HCT116 (cell line): Measurements from ENCODE around the gene ATG4C. TPM values are rescaled to one million over a fixed set of nuclear protein-coding genes. Genes with fewer than 3 reads are reported as not detected.

Source experiments
- ATAC-seq: fragments of 200-7000 bp; cut with Tn5 transposase; 2 replicates; pipeline ENCODE4 v1.9.1; 2020; ENCODE audit warnings: mild to moderate bottlenecking, moderate library complexity
- BruUV-seq: library from RNA; stranded (reverse); fragments of 400-500 nt; replicated peaks from 2 replicates; lab custom pipeline; 2021; lab: Mats Ljungman, UMichigan
- CTCF ChIA-PET: fragments of 300-600 bp; sonication (Branson Sonifier 250); formaldehyde crosslinking; loops from one replicate; lab custom pipeline; 2021; ENCODE audit warnings: antibody characterized with exemption; lab: Charles Lee
- POLR2A ChIA-PET: fragments of 300-600, 350-600 bp; sonication (Branson Sonifier 250); formaldehyde crosslinking; loops from one replicate; lab custom pipeline; 2021; ENCODE audit warnings: antibody characterized with exemption; lab: Charles Lee
- RAD21 ChIA-PET, 2 experiments: fragments of 300-600 bp; sonication (Branson Sonifier 250); formaldehyde crosslinking; loops; one replicate each; lab custom pipeline; 2023; ENCODE audit warnings: low total read pairs in 2 of 2; ENCODE audit not compliant: uncharacterized antibody in 2 of 2, unreplicated experiment in 2 of 2, low non-redundant PET in 1 of 2; lab: Charles Lee
- DNase-seq: peaks from one replicate; pipeline ENCODE4 v3.0.0-alpha.2; 2010; ENCODE audit warnings: low read depth, low spot score
- H2AFZ ChIP-seq: fragments of 200-600 bp; shearing (Covaris generic), sonication (generic); 2 replicates; pipeline ENCODE4 v1.6.1; 2017; ENCODE audit warnings: low read depth, mixed run types, mixed read lengths, antibody characterized with exemption, low read length; ENCODE audit not compliant: poor library complexity, severe bottlenecking
- H3K27ac ChIP-seq: 2 replicates; pipeline ENCODE4 v1.5.1; 2012; ENCODE audit warnings: low read depth, low read length
- H3K27me3 ChIP-seq: fragments of 200-600 bp; sonication (generic); 2 replicates; pipeline ENCODE4 v1.6.1; 2016; ENCODE audit warnings: mixed run types, low read length, mixed read lengths; ENCODE audit not compliant: insufficient read depth
- H3K36me3 ChIP-seq, 2 experiments: fragments of 200-500 bp in 1 of 2; fragments of 200-600 bp in 1 of 2; sonication (Bioruptor generic) in 1 of 2; sonication (generic) in 1 of 2; 2 replicates each; pipeline versions ENCODE4 v1.5.1 to v1.6.1; 2014 to 2016; ENCODE audit warnings: low read length in 2 of 2, inconsistent platforms in 1 of 2, mixed read lengths in 1 of 2, mixed run types in 1 of 2; ENCODE audit not compliant: insufficient read depth in 2 of 2, control insufficient read depth in 1 of 2
- H3K4me1 ChIP-seq, 2 experiments: fragments of 200-600 bp in 1 of 2; sonication (generic) in 1 of 2; 2 replicates each; pipeline versions ENCODE4 v1.5.1 to v1.6.1; 2012 to 2017; ENCODE audit warnings: low read length in 2 of 2, inconsistent platforms in 1 of 2, mild to moderate bottlenecking in 1 of 2, mixed read lengths in 1 of 2, mixed run types in 1 of 2, moderate library complexity in 1 of 2; ENCODE audit not compliant: insufficient read depth in 2 of 2, control insufficient read depth in 1 of 2
- H3K4me2 ChIP-seq: fragments of 200-600 bp; sonication (generic); 2 replicates; pipeline ENCODE4 v1.6.1; 2017; ENCODE audit warnings: mixed run types, low read length, mixed read lengths
- H3K4me3 ChIP-seq, 2 experiments: fragments of 200-600 bp in 1 of 2; sonication (generic) in 1 of 2; replicated peaks in 1 of 2; 2 replicates each; pipeline ENCODE4 v1.5.1; 2011 to 2016; ENCODE audit warnings: low read length in 2 of 2, control low read depth in 1 of 2, low read depth in 1 of 2, mild to moderate bottlenecking in 1 of 2, mixed read lengths in 1 of 2, mixed run types in 1 of 2
- H3K79me2 ChIP-seq: fragments of 200-600 bp; sonication (generic); 2 replicates; pipeline ENCODE4 v1.6.1; 2017; ENCODE audit warnings: mild to moderate bottlenecking, mixed run types, low read length, moderate library complexity, mixed read lengths; ENCODE audit not compliant: insufficient read depth
- H3K9ac ChIP-seq: fragments of 200-600 bp; sonication (generic); 2 replicates; pipeline ENCODE4 v1.6.1; 2016; ENCODE audit warnings: low read length, mixed read lengths
- H3K9me2 ChIP-seq: fragments of 200-600 bp; sonication (generic), shearing (Covaris generic); 2 replicates; pipeline ENCODE4 v1.6.1; 2017; ENCODE audit warnings: mixed run types, mild to moderate bottlenecking, moderate library complexity; ENCODE audit not compliant: insufficient read depth
- H3K9me3 ChIP-seq, 2 experiments: fragments of 200-500 bp in 1 of 2; fragments of 200-600 bp in 1 of 2; sonication (Bioruptor generic) in 1 of 2; sonication (generic) in 1 of 2; 2 replicates each; pipeline ENCODE4 v1.6.1; 2014 to 2017; ENCODE audit warnings: low read length in 2 of 2, mixed read lengths in 2 of 2, inconsistent platforms in 1 of 2, low read depth in 1 of 2, mild to moderate bottlenecking in 1 of 2, mixed run types in 1 of 2, moderate library complexity in 1 of 2; ENCODE audit not compliant: control insufficient read depth in 1 of 2, insufficient read depth in 1 of 2
- H4K20me1 ChIP-seq: fragments of 200-600 bp; sonication (generic), shearing (Covaris generic); 2 replicates; pipeline ENCODE4 v1.6.1; 2017; ENCODE audit warnings: mixed run types, mild to moderate bottlenecking, moderate library complexity; ENCODE audit not compliant: insufficient read depth
- CBX3 ChIP-seq: IDR thresholded peaks from 2 replicates; pipeline ENCODE4 v1.6.1; 2012; ENCODE audit warnings: low read depth
- CEBPB ChIP-seq: IDR thresholded peaks from 2 replicates; pipeline ENCODE4 v1.6.1; 2012; ENCODE audit warnings: low read depth
- CTCF ChIP-seq, 3 experiments: fragments of 200-600 bp in 1 of 3; sonication (generic) in 1 of 3; IDR thresholded peaks in 2 of 3; conservative IDR thresholded peaks in 1 of 3; 2 replicates each; pipeline ENCODE4 v1.5.1; 2012 to 2017; ENCODE audit warnings: low read depth in 2 of 3, low read length in 2 of 3, antibody characterized with exemption in 1 of 3, borderline replicate concordance in 1 of 3, control low read depth in 1 of 3, mild to moderate bottlenecking in 1 of 3, mixed read lengths in 1 of 3, mixed run types in 1 of 3, moderate library complexity in 1 of 3; ENCODE audit not compliant: insufficient read depth in 1 of 3
- EGR1 ChIP-seq: IDR thresholded peaks from 2 replicates; pipeline ENCODE4 v1.6.1; 2012; ENCODE audit warnings: low read depth
- EZH2 ChIP-seq: fragments of 200-600 bp; sonication (generic); IDR thresholded peaks from 2 replicates; pipeline ENCODE4 v1.6.1; 2017; ENCODE audit warnings: antibody characterized with exemption, mixed run types
- FOSL1 ChIP-seq: IDR thresholded peaks from 2 replicates; pipeline ENCODE4 v1.6.1; 2012; ENCODE audit warnings: low read depth
- JUND ChIP-seq: IDR thresholded peaks from 2 replicates; pipeline ENCODE4 v1.6.1; 2012
- POLR2A ChIP-seq: IDR thresholded peaks from 2 replicates; pipeline ENCODE4 v1.7.0; 2011; ENCODE audit warnings: borderline replicate concordance; ENCODE audit not compliant: insufficient read depth, insufficient read length; ENCODE audit errors: extremely low read depth
- POLR2AphosphoS5 ChIP-seq: IDR thresholded peaks from 2 replicates; pipeline ENCODE4 v1.6.1; 2011; ENCODE audit warnings: mild to moderate bottlenecking, low read depth, low read length, moderate library complexity
- RAD21 ChIP-seq: IDR thresholded peaks from 2 replicates; pipeline ENCODE4 v1.6.1; 2012; ENCODE audit warnings: low read depth, mild to moderate bottlenecking
- REST ChIP-seq: IDR thresholded peaks from 2 replicates; pipeline ENCODE4 v1.6.1; 2012; ENCODE audit warnings: low read depth
- SIN3A ChIP-seq: IDR thresholded peaks from 2 replicates; pipeline ENCODE4 v1.6.1; 2012; ENCODE audit warnings: low read depth
- SRF ChIP-seq: IDR thresholded peaks from 2 replicates; pipeline ENCODE4 v1.6.1; 2012; ENCODE audit warnings: low read depth
- YY1 ChIP-seq: IDR thresholded peaks from 2 replicates; pipeline ENCODE4 v1.6.1; 2011; ENCODE audit warnings: low read length, low read depth, moderate library complexity, mild to moderate bottlenecking; ENCODE audit not compliant: insufficient replicate concordance; ENCODE audit errors: extremely low read depth
- ZBTB33 ChIP-seq: IDR thresholded peaks from 2 replicates; pipeline ENCODE4 v1.6.1; 2011; ENCODE audit warnings: mild to moderate bottlenecking, low read length, moderate library complexity; ENCODE audit not compliant: insufficient replicate concordance; ENCODE audit errors: extremely low read depth
- ZNF274 ChIP-seq: fragments of 200-500 bp; sonication (Bioruptor generic); IDR thresholded peaks from 2 replicates; pipeline ENCODE4 v1.6.1; 2014; ENCODE audit warnings: mild to moderate bottlenecking, low read depth, low read length, inconsistent platforms
- intact Hi-C: fragments of 100-400 bp; cut with micrococcal nuclease; formaldehyde crosslinking; loops from 2 replicates; pipeline ENCODE4 v1.10.0; 2022
- total RNA-seq: library from RNA; stranded (reverse); gene quantifications from one replicate; pipeline ENCODE4 v1.2.1, GENCODE V29; 2021; ENCODE audit not compliant: unreplicated experiment
- TF ChIP-seq, protein P1 (sequence below): IDR thresholded peaks from 2 replicates; pipeline ENCODE4 v1.6.1; 2012
- TF ChIP-seq, protein P2 (sequence below): IDR thresholded peaks from 2 replicates; pipeline ENCODE4 v1.6.1; 2012

Gene ATG4C
- total RNA-seq, 1 experiment from 2014 or later = 11.8 TPM

DNA sequence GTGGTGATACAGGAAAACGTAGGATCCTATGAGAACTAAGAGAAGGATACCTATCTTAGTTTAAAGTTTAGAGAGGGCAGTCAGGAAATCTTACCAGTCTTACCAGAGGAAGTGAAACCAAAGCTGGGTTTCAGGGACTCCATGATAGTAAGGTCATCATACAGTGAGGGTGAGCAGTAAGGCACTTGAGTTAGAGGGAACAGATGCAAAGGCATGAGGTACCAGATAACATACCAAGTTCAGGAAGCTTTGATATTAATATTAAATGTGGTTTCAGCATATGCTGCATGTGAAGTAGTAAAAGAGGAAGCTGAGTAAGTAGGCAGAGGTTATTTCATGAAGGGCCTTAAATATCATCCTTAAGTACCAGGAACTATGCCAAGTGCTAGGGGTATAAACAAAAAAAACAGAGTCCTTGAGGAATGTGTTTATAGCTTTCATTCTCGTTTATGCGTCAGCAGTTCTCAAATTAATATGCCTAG, 16.9 kb downstream of the ATG4C start:
- no peaks in the 10 kb centered on the region for H3K4me1 ChIP-seq
- ChIA-PET RAD21 (no interaction called here), CTCF (no interaction called here), POLR2A (no interaction called here)
- no peaks in the 10 kb centered on the region for H3K27me3 ChIP-seq
- no peak overlapping the region for H3K4me2 ChIP-seq
- no peaks in the 10 kb centered on the region for H3K9me3 ChIP-seq
- H3K9ac ChIP-seq = no peak overlapping the region
- H4K20me1 ChIP-seq = no peaks in the 10 kb centered on the region
- no peak overlapping the region for H3K4me3 ChIP-seq
- ATAC-seq = no peak
- H2AFZ ChIP-seq = no peak overlapping the region
- no peak for DNase-seq
- no peak overlapping the region for H3K27ac ChIP-seq
- intact Hi-C loops = no loop called here
- H3K9me2 ChIP-seq = no peaks in the 10 kb centered on the region
- H3K79me2 ChIP-seq = peaks cover 8% of the 10 kb centered on the region; the same call in 1 of the 2 replicates
- TF ChIP-seq FOSL1 = no peak
- TF ChIP-seq YY1 = no peak
- TF ChIP-seq CEBPB = no peak
- no peak for TF ChIP-seq SIN3A
- TF ChIP-seq RAD21 = no peak
- TF ChIP-seq SRF = no peak
- no peak for TF ChIP-seq POLR2AphosphoS5
- TF ChIP-seq, protein P1, sequence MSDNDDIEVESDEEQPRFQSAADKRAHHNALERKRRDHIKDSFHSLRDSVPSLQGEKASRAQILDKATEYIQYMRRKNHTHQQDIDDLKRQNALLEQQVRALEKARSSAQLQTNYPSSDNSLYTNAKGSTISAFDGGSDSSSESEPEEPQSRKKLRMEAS = no peak
- TF ChIP-seq ZBTB33 = no peak
- no peak for TF ChIP-seq CBX3
- TF ChIP-seq JUND = no peak
- TF ChIP-seq EGR1 = no peak
- TF ChIP-seq EZH2 = no peak
- no peak for TF ChIP-seq ZNF274
- TF ChIP-seq REST = no peak
- TF ChIP-seq POLR2A = no peak
- TF ChIP-seq CTCF (IDR thresholded peaks at IDR 0.05 in 2 of 3, conservative IDR thresholded peaks at IDR 0.05 in 1 of 3; ENCODE audit: borderline replicate concordance in 1 of 3, insufficient read depth in 1 of 3, low read depth in 2 of 3, low read length in 2 of 3) = no peak
- TF ChIP-seq, protein P2, sequence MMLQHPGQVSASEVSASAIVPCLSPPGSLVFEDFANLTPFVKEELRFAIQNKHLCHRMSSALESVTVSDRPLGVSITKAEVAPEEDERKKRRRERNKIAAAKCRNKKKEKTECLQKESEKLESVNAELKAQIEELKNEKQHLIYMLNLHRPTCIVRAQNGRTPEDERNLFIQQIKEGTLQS = no peak
- no TSS peak for BruUV-seq
- no peaks in the 10 kb centered on the region for H3K36me3 ChIP-seq
